DMS 273 (cell line): Measurements from ENCODE around the gene XPNPEP2.
"Not testable (repeated sequence)": the region's sequence is repeated elsewhere in the genome, so short reads cannot be mapped to it uniquely, and the experiment has no call there.

Source experiments
- DNase-seq: peaks from one replicate; lab custom pipeline; 2025; ENCODE audit not compliant: unreplicated experiment; lab: John Stamatoyannopoulos, UW

Gene XPNPEP2

GRCh38 chrX:129719268-129719667 lies 19.5 kb upstream of the XPNPEP2 start:
- no peak for DNase-seq

GRCh38 chrX:129719931-129720530 lies 18.7 kb upstream of the XPNPEP2 start:
- DNase-seq = no peak

- DNase-seq = no peak
Observed at GRCh38 chrX:129720741-129721140, 18.0 kb upstream of the XPNPEP2 start.

GRCh38 chrX:129721414-129721813 lies 17.4 kb upstream of the XPNPEP2 start:
- DNase-seq = no peak

- DNase-seq = no peak
Observed at GRCh38 chrX:129721870-129722269, 16.9 kb upstream of the XPNPEP2 start.

GRCh38 chrX:129723511-129723910 lies 15.3 kb upstream of the XPNPEP2 start:
- DNase-seq = no peak

- DNase-seq = no peak
Observed at GRCh38 chrX:129724754-129725153, 14.0 kb upstream of the XPNPEP2 start.

GRCh38 chrX:129726307-129727111 lies 12.3 kb upstream of the XPNPEP2 start:
- peak; percentile 82 for DNase-seq

- no peak for DNase-seq
Observed at GRCh38 chrX:129728061-129728460, 10.7 kb upstream of the XPNPEP2 start.

GRCh38 chrX:129731228-129731627 lies 7.6 kb upstream of the XPNPEP2 start:
- no peak for DNase-seq

- DNase-seq = no peak
Observed at GRCh38 chrX:129732857-129733256, 5.9 kb upstream of the XPNPEP2 start.

- no peak for DNase-seq
Observed at GRCh38 chrX:129733335-129733734, 5.4 kb upstream of the XPNPEP2 start.

GRCh38 chrX:129736491-129736890 lies 2.3 kb upstream of the XPNPEP2 start:
- DNase-seq = no peak

- no peak for DNase-seq
Observed at GRCh38 chrX:129737916-129738315, 863 bp upstream of the XPNPEP2 start.

- DNase-seq = no peak
Observed at GRCh38 chrX:129739578-129739977, 799 bp downstream of the XPNPEP2 start.

GRCh38 chrX:129741880-129742758 lies 3.3 kb downstream of the XPNPEP2 start:
- DNase-seq = no peak

GRCh38 chrX:129742759-129743152 lies 4.0 kb downstream of the XPNPEP2 start:
- not testable (repeated sequence) for DNase-seq

- DNase-seq = no peak
Observed at GRCh38 chrX:129743821-129744220, 5.0 kb downstream of the XPNPEP2 start.

GRCh38 chrX:129744861-129745321 lies 6.1 kb downstream of the XPNPEP2 start:
- no peak for DNase-seq

GRCh38 chrX:129746557-129747470 lies 8.0 kb downstream of the XPNPEP2 start:
- DNase-seq = no peak
